Ascending aorta (tissue), 2 donors: Measurements from ENCODE around the gene PAOX. TPM values are rescaled to one million over a fixed set of nuclear protein-coding genes. Genes with fewer than 3 reads are reported as not detected.

Experiments used
- DNase-seq, 2 donors: peaks; one replicate each; pipeline ENCODE4 v3.0.0-alpha.2; 2019; ENCODE audit warnings: low spot score in 2 of 2
- H3K27ac ChIP-seq, 2 donors: fragments of 200-600 bp; sonication (generic); one replicate each; pipeline ENCODE4 v1.5.1; 2016 to 2017; ENCODE audit warnings: mild to moderate bottlenecking in 1 of 2
- H3K27me3 ChIP-seq: fragments of 200-600 bp; sonication (generic); one replicate; pipeline ENCODE4 v1.5.1; 2017
- H3K36me3 ChIP-seq, 2 donors: fragments of 200-600 bp; sonication (generic); one replicate each; pipeline ENCODE4 v1.5.1; 2016
- H3K4me1 ChIP-seq, 2 donors: fragments of 200-600 bp; sonication (generic); one replicate each; pipeline ENCODE4 v1.5.1; 2016 to 2017; ENCODE audit warnings: mild to moderate bottlenecking in 1 of 2
- H3K4me3 ChIP-seq, 2 donors: fragments of 200-600 bp; sonication (generic); one replicate each; pipeline ENCODE4 v1.5.1; 2016 to 2017; ENCODE audit warnings: mild to moderate bottlenecking in 1 of 2
- H3K9me3 ChIP-seq, 2 donors: fragments of 200-600 bp; sonication (generic); one replicate each; pipeline ENCODE4 v1.5.1; 2016
- intact Hi-C: fragments of 100-400 bp; cut with DNase I; formaldehyde crosslinking; loops from one replicate; pipeline ENCODE4 v1.15.1; 2023
- total RNA-seq: library from RNA; depleted of rRNA; stranded (reverse); fragments of >200 nt; gene quantifications from one replicate; pipeline ENCODE4 v1.1.0, GENCODE V29; 2016
- TF ChIP-seq, protein P1 (sequence below), 3 experiments: fragments of 200-600 bp in 2 of 3; fragments of 450-650 bp in 1 of 3; sonication (generic) in 2 of 3; IDR thresholded peaks; one replicate each; pipeline ENCODE4 v1.5.1; 2016 to 2019; ENCODE audit warnings: antibody characterized with exemption in 3 of 3, mild to moderate bottlenecking in 1 of 3, moderate library complexity in 1 of 3

The PAOX gene
- total RNA-seq, 1 donor from 2014 or later: 1.4 TPM

DNA sequence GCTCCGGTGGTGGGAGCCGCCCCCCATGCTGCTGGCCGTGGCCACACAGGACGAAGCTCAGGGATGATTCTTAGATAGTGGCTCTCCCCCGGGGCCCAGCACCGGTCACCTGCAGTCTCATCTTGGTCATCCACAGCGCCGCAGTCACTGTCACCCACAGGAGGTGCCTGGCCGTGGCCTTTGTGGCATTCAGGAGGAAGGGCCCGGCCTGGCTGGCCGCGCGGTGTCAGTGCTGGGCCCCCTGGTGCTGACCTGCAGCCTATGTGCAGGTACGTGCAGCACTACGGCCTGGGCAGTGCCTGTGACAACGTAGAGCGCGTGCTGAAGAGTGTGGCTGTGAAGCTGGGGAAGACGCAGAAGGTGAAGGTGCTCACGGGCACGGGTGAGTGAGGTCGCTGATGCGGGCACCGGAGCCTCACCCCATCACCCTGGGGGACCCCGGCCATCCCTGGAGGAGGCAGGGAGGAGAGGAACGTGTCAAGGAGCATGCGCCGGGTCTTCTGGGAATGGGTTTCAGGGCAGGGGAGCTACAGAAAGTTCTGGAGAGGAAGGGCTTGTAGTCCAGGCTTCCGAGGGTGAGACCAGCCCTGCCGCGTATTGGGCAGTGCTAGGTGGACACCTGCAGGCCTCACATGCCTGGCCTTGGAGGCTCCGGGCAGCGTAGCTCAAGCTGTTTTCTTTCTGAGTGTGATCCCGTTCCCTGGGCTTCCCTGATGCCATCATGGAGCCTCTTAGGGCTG, 40.3 kb downstream of the PAOX start:
- intact Hi-C loops: no loop called here
- no peak overlapping the region for H3K27ac ChIP-seq
- DNase-seq: no peak
- H3K27me3 ChIP-seq: no peaks in the 10 kb centered on the region
- H3K4me3 ChIP-seq: no peak overlapping the region
- TF ChIP-seq, protein P1, sequence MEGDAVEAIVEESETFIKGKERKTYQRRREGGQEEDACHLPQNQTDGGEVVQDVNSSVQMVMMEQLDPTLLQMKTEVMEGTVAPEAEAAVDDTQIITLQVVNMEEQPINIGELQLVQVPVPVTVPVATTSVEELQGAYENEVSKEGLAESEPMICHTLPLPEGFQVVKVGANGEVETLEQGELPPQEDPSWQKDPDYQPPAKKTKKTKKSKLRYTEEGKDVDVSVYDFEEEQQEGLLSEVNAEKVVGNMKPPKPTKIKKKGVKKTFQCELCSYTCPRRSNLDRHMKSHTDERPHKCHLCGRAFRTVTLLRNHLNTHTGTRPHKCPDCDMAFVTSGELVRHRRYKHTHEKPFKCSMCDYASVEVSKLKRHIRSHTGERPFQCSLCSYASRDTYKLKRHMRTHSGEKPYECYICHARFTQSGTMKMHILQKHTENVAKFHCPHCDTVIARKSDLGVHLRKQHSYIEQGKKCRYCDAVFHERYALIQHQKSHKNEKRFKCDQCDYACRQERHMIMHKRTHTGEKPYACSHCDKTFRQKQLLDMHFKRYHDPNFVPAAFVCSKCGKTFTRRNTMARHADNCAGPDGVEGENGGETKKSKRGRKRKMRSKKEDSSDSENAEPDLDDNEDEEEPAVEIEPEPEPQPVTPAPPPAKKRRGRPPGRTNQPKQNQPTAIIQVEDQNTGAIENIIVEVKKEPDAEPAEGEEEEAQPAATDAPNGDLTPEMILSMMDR (IDR thresholded peaks at IDR 0.05): no peak
- no peaks in the 10 kb centered on the region for H3K9me3 ChIP-seq
- H3K4me1 ChIP-seq: peaks cover 0 to 2% of the 10 kb centered on the region in 2 donors
- peaks cover 22 to 45% of the 10 kb centered on the region in 2 donors for H3K36me3 ChIP-seq

- Histone ChIP-seq H3K27ac (no peak overlapping the region), H3K36me3 (peaks cover 19 to 42% of the 10 kb centered on the region in 2 donors), H3K4me1 (peaks cover 0 to 2% of the 10 kb centered on the region in 2 donors), H3K4me3 (no peak overlapping the region), H3K27me3 (no peaks in the 10 kb centered on the region), H3K9me3 (no peaks in the 10 kb centered on the region)
- TF ChIP-seq, protein P1 (IDR thresholded peaks at IDR 0.05): no peak
- intact Hi-C loops: loop anchor here (5.0 kb wide), 1 partner anchor 152 kb away; no protein-coding TSS in a partner anchor
- no peak for DNase-seq
These were observed 41.0 kb downstream of the PAOX start for GRCh38 chr10:133420028-133420427.

GRCh38 chr10:133420579-133420978, 41.5 kb downstream of the PAOX start:
- H3K27me3 ChIP-seq: no peaks in the 10 kb centered on the region
- peaks cover 15 to 37% of the 10 kb centered on the region in 2 donors for H3K36me3 ChIP-seq
- DNase-seq: no peak
- H3K9me3 ChIP-seq: no peaks in the 10 kb centered on the region
- peaks cover 0 to 2% of the 10 kb centered on the region in 2 donors for H3K4me1 ChIP-seq
- no peak overlapping the region for H3K27ac ChIP-seq
- TF ChIP-seq, protein P1 (IDR thresholded peaks at IDR 0.05): no peak
- intact Hi-C loops: loop anchor here (5.0 kb wide), 1 partner anchor 152 kb away; no protein-coding TSS in a partner anchor
- H3K4me3 ChIP-seq: no peak overlapping the region

DNA sequence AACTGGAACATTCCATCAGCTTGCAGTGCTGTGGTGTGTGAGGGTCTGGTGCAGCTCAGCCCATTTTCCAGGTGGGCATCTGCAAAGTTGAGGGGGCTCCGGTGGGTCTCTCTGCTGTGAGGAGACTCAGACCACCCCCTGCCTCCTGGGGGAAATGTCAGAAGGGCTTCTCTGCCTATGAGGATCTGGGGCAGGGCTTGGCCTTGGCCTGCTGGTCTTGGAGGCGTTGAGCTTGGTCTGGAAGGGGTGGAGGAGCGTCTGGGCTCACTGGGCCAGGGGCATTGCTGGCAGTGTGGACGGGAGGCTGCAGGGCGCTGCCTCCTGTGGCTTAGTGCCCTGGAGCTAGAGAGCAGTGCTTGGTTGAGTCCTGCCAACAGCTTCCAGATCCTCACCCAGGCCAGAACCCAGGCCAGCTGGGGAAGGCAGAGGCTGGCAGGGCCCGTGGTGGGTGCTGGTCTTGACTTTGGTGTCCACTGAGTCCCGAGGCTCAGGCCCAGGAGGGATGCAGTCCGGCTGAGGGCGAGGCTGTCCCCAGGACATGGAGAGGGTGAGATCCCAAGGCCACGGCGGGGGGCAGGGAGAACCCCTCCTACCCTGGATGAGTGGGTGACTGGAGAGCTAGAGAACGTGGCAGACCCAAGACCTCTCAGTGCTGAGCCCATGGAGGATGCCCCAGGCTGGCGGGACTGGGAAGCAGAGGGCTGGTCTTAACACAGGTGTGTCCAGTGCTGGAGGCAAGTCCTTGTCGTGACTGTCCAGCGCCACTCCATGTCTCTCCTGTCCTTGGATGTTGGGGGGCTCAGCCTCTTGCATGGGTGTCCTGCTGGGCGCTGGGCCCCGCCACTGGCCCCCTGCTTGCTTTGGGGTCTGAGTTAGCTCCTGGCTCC, 42.5 kb downstream of the PAOX start:
- H3K36me3 ChIP-seq: peaks cover 15 to 34% of the 10 kb centered on the region in 2 donors
- no peaks in the 10 kb centered on the region for H3K9me3 ChIP-seq
- no peak for DNase-seq
- H3K4me1 ChIP-seq: peaks cover 0 to 2% of the 10 kb centered on the region in 2 donors
- TF ChIP-seq, protein P1 (IDR thresholded peaks at IDR 0.05): no peak
- no peaks in the 10 kb centered on the region for H3K27me3 ChIP-seq
- intact Hi-C loops: loop anchor here (5.0 kb wide), 1 partner anchor 151 kb away; no protein-coding TSS in a partner anchor
- H3K4me3 ChIP-seq: no peak overlapping the region
- no peak overlapping the region for H3K27ac ChIP-seq

- peaks cover 0 to 2% of the 10 kb centered on the region in 2 donors for H3K4me1 ChIP-seq
- intact Hi-C loops: loop anchor here (5.0 kb wide), 1 partner anchor 150 kb away; no protein-coding TSS in a partner anchor
- H3K36me3 ChIP-seq: peaks cover 15 to 34% of the 10 kb centered on the region in 2 donors
- no peak for DNase-seq
- H3K9me3 ChIP-seq: no peaks in the 10 kb centered on the region
- H3K4me3 ChIP-seq: no peak overlapping the region
- H3K27ac ChIP-seq: no peak overlapping the region
- TF ChIP-seq, protein P1 (IDR thresholded peaks at IDR 0.05): no peak
- no peaks in the 10 kb centered on the region for H3K27me3 ChIP-seq
These were observed 43.3 kb downstream of the PAOX start for GRCh38 chr10:133422223-133422806.
